GM19025 (cell line): ENCODE measurements around the gene REX1BD.
"Not testable (repeated sequence)": the region's sequence is repeated elsewhere in the genome, so short reads cannot be mapped to it uniquely, and the experiment has no call there.

Source experiments
- ATAC-seq: cut with Tn5 transposase; IDR thresholded peaks from one replicate; pipeline ENCODE4 v1.9.1; 2021; ENCODE audit warnings: mild to moderate bottlenecking, low read depth, moderate library complexity; ENCODE audit not compliant: unreplicated experiment

Gene REX1BD

GRCh38 chr19:18588611-18589379 is at the start of gene REX1BD:
TSS of gene REX1BD (plus strand) at chr19:18588798. CDS start at chr19:18588802, 4 bp downstream.
- ATAC-seq = peak; percentile 82

- ATAC-seq = no peak
Observed at GRCh38 chr19:18539372-18539771, 49.2 kb upstream of the REX1BD start.

GRCh38 chr19:18540200-18540599 is 48.4 kb upstream of the REX1BD start:
- not testable (repeated sequence) for ATAC-seq

GRCh38 chr19:18541258-18541991 is 47.2 kb upstream of the REX1BD start:
- no peak for ATAC-seq

- ATAC-seq = no peak
Observed at GRCh38 chr19:18541992-18542940, 46.3 kb upstream of the REX1BD start.

- ATAC-seq = peak; percentile 96
Observed at GRCh38 chr19:18542941-18543813, 45.4 kb upstream of the REX1BD start, which contains the start of gene FKBP8. TSS of gene FKBP8 (minus strand) at chr19:18543573. CDS start at chr19:18541970, 1,603 bp downstream.

- ATAC-seq = peak; percentile 38
Observed at GRCh38 chr19:18543814-18544475, 44.7 kb upstream of the REX1BD start.

- ATAC-seq = no peak
Observed at GRCh38 chr19:18551631-18552030, 37.0 kb upstream of the REX1BD start.

GRCh38 chr19:18557411-18558201 is 31.0 kb upstream of the REX1BD start, which contains the start of gene KXD1:
TSS of gene KXD1 (plus strand) at chr19:18557870. CDS start at chr19:18562057, 4,187 bp downstream.
- peak; percentile 93 for ATAC-seq

GRCh38 chr19:18558202-18558555 is 30.4 kb upstream of the REX1BD start:
- no peak for ATAC-seq

GRCh38 chr19:18558604-18559003 is 30.0 kb upstream of the REX1BD start:
- no peak for ATAC-seq

GRCh38 chr19:18559685-18560084 is 28.9 kb upstream of the REX1BD start:
- ATAC-seq = no peak

- no peak for ATAC-seq
Observed at GRCh38 chr19:18562086-18562485, 26.5 kb upstream of the REX1BD start.

GRCh38 chr19:18566953-18567352 is 21.6 kb upstream of the REX1BD start:
- ATAC-seq = no peak

GRCh38 chr19:18568367-18568766 is 20.2 kb upstream of the REX1BD start:
- no peak for ATAC-seq

- peak; percentile 90 for ATAC-seq
Observed at GRCh38 chr19:18571564-18572344, 16.8 kb upstream of the REX1BD start, which contains the start of gene UBA52. TSS of gene UBA52 (plus strand) at chr19:18571857. CDS start at chr19:18573301, 1,444 bp downstream.

GRCh38 chr19:18574691-18575291 is 13.8 kb upstream of the REX1BD start:
- ATAC-seq = no peak
